Trophoblast cell (in vitro differentiated cells and primary cell): ENCODE measurements around the gene SLC16A10. TPM values are rescaled to one million over a fixed set of nuclear protein-coding genes. Genes with fewer than 3 reads are reported as not detected.
A peak's percentile ranks its signal among the peaks of the same experiment; 100 is the strongest.

Source experiments
- DNase-seq, 2 donors: peaks; one replicate each; pipeline ENCODE4 v3.0.0-alpha.2; 2016
- H2AFZ ChIP-seq: 2 replicates; pipeline ENCODE4 v1.6.1; 2013; ENCODE audit warnings: low read length, moderate library complexity, mild to moderate bottlenecking; ENCODE audit not compliant: insufficient read depth, poor library complexity
- H2AK5ac ChIP-seq: 2 replicates; pipeline ENCODE4 v1.6.1; 2013; ENCODE audit warnings: mild to moderate bottlenecking, low read length
- H2BK120ac ChIP-seq: 2 replicates; pipeline ENCODE4 v1.6.1; 2013; ENCODE audit warnings: low read length, mild to moderate bottlenecking, moderate library complexity; ENCODE audit not compliant: insufficient read depth, poor library complexity
- H2BK12ac ChIP-seq: 2 replicates; pipeline ENCODE4 v1.6.1; 2013; ENCODE audit warnings: mild to moderate bottlenecking, low read length, moderate library complexity
- H2BK5ac ChIP-seq: 2 replicates; pipeline ENCODE4 v1.6.1; 2013; ENCODE audit warnings: low read length, low read depth, moderate library complexity, mild to moderate bottlenecking; ENCODE audit not compliant: poor library complexity
- H3K14ac ChIP-seq: 2 replicates; pipeline ENCODE4 v1.6.1; 2013; ENCODE audit warnings: mild to moderate bottlenecking, low read length
- H3K18ac ChIP-seq: 2 replicates; pipeline ENCODE4 v1.6.1; 2013; ENCODE audit warnings: mild to moderate bottlenecking, low read length
- H3K23ac ChIP-seq: 2 replicates; pipeline ENCODE4 v1.6.1; 2013; ENCODE audit warnings: low read length
- H3K27ac ChIP-seq: 2 replicates; pipeline ENCODE4 v1.5.1; 2013; ENCODE audit warnings: low read depth, mild to moderate bottlenecking, inconsistent platforms, low read length, moderate library complexity
- H3K27me3 ChIP-seq: 2 replicates; pipeline ENCODE4 v1.6.1; 2013; ENCODE audit warnings: inconsistent platforms, mild to moderate bottlenecking, low read length, moderate library complexity; ENCODE audit not compliant: insufficient read depth
- H3K36me3 ChIP-seq, 2 experiments: 1 replicate in 1 of 2; 2 replicates in 1 of 2; pipeline ENCODE4 v1.6.1; 2013; ENCODE audit warnings: low read length in 2 of 2, mild to moderate bottlenecking in 2 of 2, moderate library complexity in 1 of 2; ENCODE audit not compliant: insufficient read depth in 2 of 2, control insufficient read depth in 1 of 2
- H3K4ac ChIP-seq: 2 replicates; pipeline ENCODE4 v1.6.1; 2013; ENCODE audit warnings: low read depth, mild to moderate bottlenecking, low read length, moderate library complexity
- H3K4me1 ChIP-seq, 2 experiments: 1 replicate in 1 of 2; 2 replicates in 1 of 2; pipeline ENCODE4 v1.6.1; 2013; ENCODE audit warnings: low read length in 2 of 2, mild to moderate bottlenecking in 2 of 2, moderate library complexity in 1 of 2; ENCODE audit not compliant: insufficient read depth in 2 of 2, control insufficient read depth in 1 of 2
- H3K4me2 ChIP-seq: 2 replicates; pipeline ENCODE4 v1.6.1; 2013; ENCODE audit warnings: inconsistent platforms, mild to moderate bottlenecking, low read length, moderate library complexity
- H3K4me3 ChIP-seq: 2 replicates; pipeline ENCODE4 v1.5.1; 2013; ENCODE audit warnings: mild to moderate bottlenecking, low read depth, low read length, inconsistent platforms
- H3K79me1 ChIP-seq: one replicate; pipeline ENCODE4 v1.6.1; 2013; ENCODE audit warnings: low read length
- H3K79me2 ChIP-seq: 2 replicates; pipeline ENCODE4 v1.6.1; 2013; ENCODE audit warnings: low read length, mild to moderate bottlenecking; ENCODE audit not compliant: control insufficient read depth, insufficient read depth, poor library complexity
- H3K9ac ChIP-seq: 2 replicates; pipeline ENCODE4 v1.6.1; 2013; ENCODE audit warnings: mild to moderate bottlenecking, low read length
- H3K9me3 ChIP-seq: 2 replicates; pipeline ENCODE4 v1.6.1; 2013; ENCODE audit warnings: low read depth, mild to moderate bottlenecking, control low read depth, inconsistent platforms, low read length; ENCODE audit not compliant: insufficient read depth
- H4K12ac ChIP-seq: 2 replicates; pipeline ENCODE4 v1.6.1; 2013; ENCODE audit warnings: low read depth, mild to moderate bottlenecking, low read length, moderate library complexity
- H4K8ac ChIP-seq: 2 replicates; pipeline ENCODE4 v1.6.1; 2013; ENCODE audit warnings: low read depth, mild to moderate bottlenecking, low read length, moderate library complexity
- H4K91ac ChIP-seq: one replicate; pipeline ENCODE4 v1.6.1; 2013; ENCODE audit warnings: low read depth, mild to moderate bottlenecking, low read length, moderate library complexity
- WGBS: extraction: QIAGEN DNeasy Blood & Tissue Kit; methylation state at CpG from one replicate; pipeline ENCODE4 v1.1.7; 2013; ENCODE audit warnings: missing lambda C conversion rate; ENCODE audit not compliant: insufficient read length, insufficient coverage; ENCODE audit errors: extremely low coverage; 5-methylcytosine and 5-hydroxymethylcytosine counted together
- polyA plus RNA-seq: library from polyadenylated mRNA; stranded (reverse); fragments of 200-250 nt; gene quantifications from 2 replicates; pipeline ENCODE4 v1.2.3, GENCODE V29; 2013

The SLC16A10 gene
- polyA plus RNA-seq: 2.0 and 2.4 TPM in 2 replicates

GRCh38 chr6:111087106-111087835 is at the start of gene SLC16A10:
TSS of gene SLC16A10 (plus strand) at chr6:111087503. CDS start at chr6:111087753, 250 bp downstream.
- no CpG with 5 or more reads among the region's 86 CpGs for WGBS
- H3K4ac ChIP-seq: no peak within 1 kb of the TSS
- no peak within 1 kb of the TSS for H2BK120ac ChIP-seq

GRCh38 chr6:111038534-111039252 is 48.6 kb upstream of the SLC16A10 start:
- Histone ChIP-seq H3K4me1 (peaks cover under 1 to 6% of the 10 kb centered on the region in 2 experiments), H3K23ac (no peak overlapping the region), H3K14ac (no peak overlapping the region)

More at GRCh38 chr6:111087106-111087835, at the start of gene SLC16A10:
- Histone ChIP-seq H3K4me2 (peak within 1 kb of the TSS; percentile 92), H2BK5ac (no peak within 1 kb of the TSS), H3K79me2 (no peaks in the 10 kb centered on the region), H2BK12ac (no peak within 1 kb of the TSS), H3K79me1 (no peaks in the 10 kb centered on the region), H3K27me3 (no peaks in the 10 kb centered on the region), H2AK5ac (no peak within 1 kb of the TSS), H4K91ac (no peak within 1 kb of the TSS), H3K36me3 (no peaks in the 10 kb centered on the region), H3K27ac (no peak within 1 kb of the TSS), H2AFZ (peak within 1 kb of the TSS; percentile 72), H3K9me3 (no peaks in the 10 kb centered on the region), H4K8ac (peak within 1 kb of the TSS; percentile 55), H3K14ac (no peak within 1 kb of the TSS), H3K4me3 (peak within 1 kb of the TSS; percentile 78), H4K12ac (no peak within 1 kb of the TSS), H3K23ac (no peak within 1 kb of the TSS), H3K18ac (no peak within 1 kb of the TSS), H3K4me1 (peaks cover 3 to 5% of the 10 kb centered on the region in 2 experiments), H3K9ac (peak within 1 kb of the TSS; percentile 30)
- DNase-seq: peak; percentile 37 to 77

GRCh38 chr6:111041917-111042316 is 45.4 kb upstream of the SLC16A10 start:
- Histone ChIP-seq H3K79me2 (no peaks in the 10 kb centered on the region), H3K4me1 (no peaks in the 10 kb centered on the region), H3K27me3 (no peaks in the 10 kb centered on the region), H3K27ac (no peak overlapping the region), H3K4me3 (no peak overlapping the region), H3K14ac (no peak overlapping the region), H4K12ac (no peak overlapping the region), H3K36me3 (no peaks in the 10 kb centered on the region), H4K8ac (no peak overlapping the region), H2BK120ac (no peak overlapping the region), H2AK5ac (no peak overlapping the region), H3K9me3 (peaks cover 2% of the 10 kb centered on the region), H3K23ac (no peak overlapping the region), H2AFZ (no peak overlapping the region), H3K4me2 (no peak overlapping the region), H3K79me1 (no peaks in the 10 kb centered on the region), H3K18ac (no peak overlapping the region), H2BK12ac (no peak overlapping the region), H4K91ac (no peak overlapping the region), H3K4ac (no peak overlapping the region), H3K9ac (no peak overlapping the region), H2BK5ac (no peak overlapping the region)
- no peak for DNase-seq
- WGBS: no CpG with 5 or more reads among the region's 4 CpGs

More at GRCh38 chr6:111038534-111039252, 48.6 kb upstream of the SLC16A10 start:
- no peak overlapping the region for H3K9ac ChIP-seq
- WGBS: no CpG with 5 or more reads among the region's 6 CpGs
- H3K27me3 ChIP-seq: no peaks in the 10 kb centered on the region
- H4K8ac ChIP-seq: no peak overlapping the region
- H3K18ac ChIP-seq: no peak overlapping the region
- H2BK12ac ChIP-seq: no peak overlapping the region
- no peaks in the 10 kb centered on the region for H3K36me3 ChIP-seq
- H3K27ac ChIP-seq: no peak overlapping the region
- H4K12ac ChIP-seq: no peak overlapping the region
- no peak overlapping the region for H2AK5ac ChIP-seq
- H4K91ac ChIP-seq: no peak overlapping the region
- no peak overlapping the region for H2BK5ac ChIP-seq
- no peak overlapping the region for H3K4ac ChIP-seq
- H3K4me2 ChIP-seq: no peak overlapping the region
- no peak overlapping the region for H2BK120ac ChIP-seq
- no peak overlapping the region for H3K4me3 ChIP-seq
- DNase-seq: no peak
- H3K9me3 ChIP-seq: peaks cover 2% of the 10 kb centered on the region
- H3K79me1 ChIP-seq: peaks cover 5% of the 10 kb centered on the region
- H2AFZ ChIP-seq: no peak overlapping the region
- no peaks in the 10 kb centered on the region for H3K79me2 ChIP-seq

- Histone ChIP-seq H3K4me3 (no peak overlapping the region), H3K27me3 (no peaks in the 10 kb centered on the region), H2AFZ (no peak overlapping the region), H3K4me2 (no peak overlapping the region), H3K9me3 (peaks cover 1% of the 10 kb centered on the region), H3K79me1 (no peaks in the 10 kb centered on the region), H3K4me1 (no peaks in the 10 kb centered on the region), H4K91ac (no peak overlapping the region), H3K27ac (no peak overlapping the region), H2AK5ac (no peak overlapping the region), H2BK5ac (no peak overlapping the region), H3K9ac (no peak overlapping the region), H3K79me2 (no peaks in the 10 kb centered on the region), H2BK12ac (no peak overlapping the region), H4K8ac (no peak overlapping the region), H2BK120ac (no peak overlapping the region), H3K18ac (no peak overlapping the region), H3K36me3 (no peaks in the 10 kb centered on the region), H3K14ac (no peak overlapping the region), H3K4ac (no peak overlapping the region), H3K23ac (no peak overlapping the region), H4K12ac (no peak overlapping the region)
- no peak for DNase-seq
- WGBS: no CpG with 5 or more reads among the region's 8 CpGs
Measured at GRCh38 chr6:111047244-111047643, 40.1 kb upstream of the SLC16A10 start.
